Nephron progenitor cell (in vitro differentiated cells): Measurements from ENCODE around the gene PITPNM1.

Source experiments
- DNase-seq: peaks from one replicate; pipeline ENCODE4 v3.0.0; 2021
- H3K27ac Mint-ChIP-seq: 2 replicates; pipeline ENCODE4 v1.8.0; 2021; ENCODE audit warnings: mild to moderate bottlenecking, moderate library complexity, mixed read lengths
- H3K27me3 Mint-ChIP-seq: 2 replicates; pipeline ENCODE4 v1.8.0; 2021; ENCODE audit warnings: mild to moderate bottlenecking, low read depth, mixed read lengths; ENCODE audit not compliant: poor library complexity
- H3K36me3 Mint-ChIP-seq: 2 replicates; pipeline ENCODE4 v1.8.0; 2021; ENCODE audit warnings: low read depth, mixed read lengths
- H3K4me1 Mint-ChIP-seq: 2 replicates; pipeline ENCODE4 v1.8.0; 2021; ENCODE audit warnings: mixed read lengths
- H3K4me3 Mint-ChIP-seq: 2 replicates; pipeline ENCODE4 v1.8.0; 2021; ENCODE audit warnings: mild to moderate bottlenecking, moderate library complexity, mixed read lengths
- H3K9me3 Mint-ChIP-seq: 2 replicates; pipeline ENCODE4 v1.8.0; 2021; ENCODE audit warnings: mild to moderate bottlenecking, moderate library complexity, mixed read lengths
- CTCF ChIP-seq: fragments of 200-600 bp; sonication (generic); IDR thresholded peaks from 2 replicates; pipeline ENCODE4 v1.5.0; 2021; ENCODE audit warnings: antibody characterized with exemption

The PITPNM1 gene

GRCh38 chr11:67448220-67448609 is 56.9 kb downstream of the PITPNM1 start:
- peaks cover 5% of the 10 kb centered on the region for H3K27me3 Mint-ChIP-seq
- H3K9me3 Mint-ChIP-seq, result no peaks in the 10 kb centered on the region
- DNase-seq, result no peak
- peaks cover 44% of the 10 kb centered on the region for H3K4me1 Mint-ChIP-seq
- H3K4me3 Mint-ChIP-seq, result no peak overlapping the region
- no peak for TF ChIP-seq CTCF
- no peak overlapping the region for H3K27ac Mint-ChIP-seq
- H3K36me3 Mint-ChIP-seq, result no peaks in the 10 kb centered on the region

GRCh38 chr11:67445515-67445914 is 59.6 kb downstream of the PITPNM1 start:
- Mint-ChIP-seq H3K4me3 (peak overlapping the region; percentile 84), H3K4me1 (peaks cover 42% of the 10 kb centered on the region), H3K36me3 (no peaks in the 10 kb centered on the region), H3K27me3 (peaks cover 5% of the 10 kb centered on the region), H3K27ac (no peak overlapping the region), H3K9me3 (no peaks in the 10 kb centered on the region)
- no peak for TF ChIP-seq CTCF
- DNase-seq, result no peak

GRCh38 chr11:67442504-67443404 is 62.4 kb downstream of the PITPNM1 start:
- DNase-seq, result no peak
- no peaks in the 10 kb centered on the region for H3K9me3 Mint-ChIP-seq

More at GRCh38 chr11:67442504-67443404, 62.4 kb downstream of the PITPNM1 start:
- H3K4me3 Mint-ChIP-seq, result peak overlapping the region; percentile 88
- peaks cover 28% of the 10 kb centered on the region for H3K4me1 Mint-ChIP-seq
- no peak for TF ChIP-seq CTCF
- H3K27me3 Mint-ChIP-seq, result peaks cover 5% of the 10 kb centered on the region
- peak overlapping the region; percentile 79 for H3K27ac Mint-ChIP-seq
- H3K36me3 Mint-ChIP-seq, result peaks cover 5% of the 10 kb centered on the region
